Stimulated activated CD8-positive, alpha-beta memory T cell treated with anti-CD3 and anti-CD28 coated beads, Interleukin-7, amount 100 ng/mL, for 24 hours (primary cell): ENCODE measurements around the gene NBEA.
"Not testable (repeated sequence)": the region's sequence is repeated elsewhere in the genome, so short reads cannot be mapped to it uniquely, and the experiment has no call there.

Source experiments
- DNase-seq: peaks from one replicate; pipeline ENCODE4 v3.0.0-alpha.2; 2020; ENCODE audit warnings: low read depth

The NBEA gene

GRCh38 chr13:35388441-35389355, 446.6 kb downstream of the NBEA start:
- no peak for DNase-seq

- no peak for DNase-seq
Observed at GRCh38 chr13:35389535-35389934, 447.5 kb downstream of the NBEA start.

DNA sequence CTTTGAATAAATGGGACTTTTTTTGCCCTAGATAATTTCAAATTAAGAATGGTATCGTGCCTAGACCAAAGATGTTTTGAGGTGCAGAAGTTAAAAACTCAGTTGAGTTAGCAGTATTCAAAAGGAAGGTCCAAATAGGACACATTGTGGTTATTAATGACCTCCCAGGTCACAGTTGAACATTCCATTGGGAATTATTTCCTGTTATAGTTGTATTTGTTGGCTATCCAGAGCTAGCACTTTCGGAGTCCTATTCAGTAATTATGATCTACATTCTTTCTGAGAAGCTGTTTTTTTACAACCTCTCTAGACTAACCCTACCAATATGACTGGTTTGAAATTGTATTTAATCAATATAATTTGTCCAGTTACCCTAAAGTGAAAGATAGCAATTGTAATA, 450.7 kb downstream of the NBEA start:
- DNase-seq, result no peak

DNA sequence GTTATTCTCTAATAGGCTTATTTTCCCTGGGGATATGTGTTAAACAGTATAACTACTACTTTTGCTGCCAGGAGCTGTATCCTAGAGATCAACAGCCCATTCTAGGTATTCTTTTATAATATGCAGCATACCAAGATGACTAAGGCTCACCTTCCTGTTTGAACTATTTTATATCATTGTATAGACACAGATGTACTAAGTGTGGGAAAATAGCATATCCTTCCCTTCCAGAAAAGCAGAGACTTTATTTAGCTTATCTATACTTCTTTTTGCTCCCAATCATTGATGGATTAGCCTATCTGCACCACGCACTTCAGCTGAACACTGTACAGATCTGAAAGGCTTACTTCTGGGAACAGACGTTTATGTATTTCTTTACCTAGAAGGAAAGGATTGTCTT, 451.8 kb downstream of the NBEA start:
- DNase-seq, result no peak

- DNase-seq, result not testable (repeated sequence)
Observed at GRCh38 chr13:35408285-35408684, 466.2 kb downstream of the NBEA start.

DNA sequence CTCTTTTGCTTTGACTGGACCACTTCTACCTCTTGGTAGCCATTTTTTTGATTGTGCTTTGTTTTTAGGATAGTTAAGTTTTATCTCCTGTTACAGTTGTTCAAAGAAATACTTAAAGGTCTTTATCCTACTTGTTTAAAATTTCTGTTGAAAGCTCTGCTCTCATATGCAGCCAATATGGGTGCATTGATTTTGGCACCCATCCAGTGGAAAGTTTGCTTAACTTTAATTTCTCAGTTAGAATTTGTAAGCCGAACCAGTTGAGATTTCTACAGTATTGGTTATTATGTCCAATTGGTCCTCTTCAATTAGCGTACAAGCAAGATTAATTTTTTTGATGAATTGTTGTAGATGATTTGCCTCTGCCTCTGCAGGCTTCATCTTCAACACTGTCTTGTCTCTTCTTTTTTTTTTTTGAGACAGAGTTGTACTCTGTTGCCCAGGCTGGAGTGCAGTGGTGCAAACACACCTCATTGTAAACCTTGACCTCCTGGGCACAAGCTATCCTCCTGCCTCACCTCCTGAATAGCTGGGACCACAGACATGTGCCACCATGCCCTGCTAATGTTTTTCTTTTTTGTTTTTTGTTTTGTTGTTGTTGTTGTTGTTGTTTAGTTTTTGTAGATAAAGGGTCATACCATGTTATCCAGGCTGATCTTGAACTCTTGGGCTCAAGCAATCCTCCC, 469.1 kb downstream of the NBEA start:
- no peak for DNase-seq

DNA sequence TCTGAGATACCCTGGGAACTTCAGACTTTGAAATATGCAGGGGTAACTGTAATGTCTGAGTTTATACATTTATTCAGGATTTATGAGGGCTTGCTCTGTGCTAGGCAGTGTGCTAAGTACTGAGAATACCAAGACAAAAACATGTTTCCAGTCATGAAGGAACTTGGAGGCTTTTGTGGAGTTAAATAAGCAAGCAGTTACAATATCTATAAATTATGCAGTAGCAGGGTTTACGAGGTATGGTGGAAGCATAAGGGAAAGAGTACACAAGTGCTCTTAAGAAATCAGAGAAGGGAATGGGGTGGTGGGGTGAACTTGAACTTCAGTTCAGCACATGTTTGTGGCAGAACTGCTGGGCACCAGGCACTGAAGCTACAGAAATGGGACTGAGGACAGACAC, 506.4 kb downstream of the NBEA start:
- no peak for DNase-seq

DNA sequence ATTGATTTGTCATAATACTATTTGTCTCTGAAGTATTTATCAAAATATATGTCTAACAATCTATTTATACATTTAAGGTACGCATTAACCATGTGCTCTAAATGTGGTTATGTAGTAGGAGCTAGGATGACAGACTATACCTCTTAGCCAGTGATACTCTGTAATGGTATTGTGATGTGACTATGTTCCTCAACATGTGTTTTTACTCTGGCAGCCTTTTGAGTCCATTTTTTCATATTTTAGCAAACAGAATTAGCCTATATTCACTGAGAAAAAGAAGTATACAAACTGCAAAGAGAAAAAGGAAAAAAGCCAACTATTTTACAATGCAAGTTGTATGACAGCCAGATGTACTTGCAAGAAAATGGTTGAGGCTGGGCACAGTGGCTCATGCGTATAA, 507.8 kb downstream of the NBEA start:
- no peak for DNase-seq

DNA sequence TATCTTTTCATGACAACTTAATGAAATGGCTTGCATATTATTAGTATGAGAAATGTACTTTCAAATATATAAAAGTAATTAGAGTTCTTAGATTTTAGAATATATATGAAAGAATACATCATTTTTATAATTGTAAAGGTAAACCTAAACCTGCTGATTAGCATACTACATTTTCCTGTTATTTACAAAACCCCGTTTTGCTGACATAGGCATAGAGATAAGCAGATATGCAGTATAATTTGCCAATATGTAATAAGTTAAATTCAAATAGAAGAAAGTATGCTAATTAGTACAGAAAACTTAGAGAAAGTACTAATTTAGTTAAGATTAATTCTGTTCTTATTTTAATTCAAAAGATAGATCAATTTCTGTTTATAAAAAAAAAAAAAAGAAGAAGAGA, 513.0 kb downstream of the NBEA start:
- no peak for DNase-seq

DNA sequence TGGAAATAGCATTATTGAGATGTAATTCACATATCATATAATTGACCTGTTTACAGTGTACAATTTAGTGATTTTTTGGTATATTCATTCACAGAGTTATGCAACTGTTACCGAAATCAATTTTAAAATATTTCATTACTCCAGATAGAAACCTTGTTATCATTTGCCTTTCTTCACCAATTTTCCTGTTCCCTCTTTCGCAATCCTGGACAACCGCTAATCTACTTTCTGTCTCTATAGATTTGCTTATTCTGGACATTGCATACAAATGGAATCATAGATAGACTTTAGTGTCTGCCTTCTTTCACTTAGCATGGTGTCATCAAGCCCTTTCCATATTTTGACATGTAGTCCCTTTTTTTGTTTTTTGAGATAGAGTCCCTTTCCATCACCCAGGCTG, 515.2 kb downstream of the NBEA start:
- no peak for DNase-seq

- no peak for DNase-seq
Observed at GRCh38 chr13:35460061-35460460, 518.0 kb downstream of the NBEA start.

DNA sequence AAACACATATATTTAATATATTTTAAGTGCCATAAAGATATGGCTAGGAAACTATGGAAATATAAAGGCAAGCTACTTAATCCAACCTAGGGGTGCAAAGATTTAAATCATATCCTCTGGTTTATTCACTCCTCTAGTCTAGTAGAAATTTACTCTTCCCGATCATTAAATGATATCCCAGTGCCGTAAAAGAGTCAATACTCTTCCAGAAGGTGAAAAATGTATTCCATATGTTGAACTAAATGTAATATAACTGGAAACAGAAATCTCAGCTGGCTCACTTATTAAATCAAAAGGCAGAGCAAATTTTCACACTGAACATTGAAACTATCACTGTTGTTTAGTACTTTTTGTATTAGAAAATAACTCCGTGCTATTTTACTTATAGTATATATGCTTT, 523.3 kb downstream of the NBEA start:
- no peak for DNase-seq

DNA sequence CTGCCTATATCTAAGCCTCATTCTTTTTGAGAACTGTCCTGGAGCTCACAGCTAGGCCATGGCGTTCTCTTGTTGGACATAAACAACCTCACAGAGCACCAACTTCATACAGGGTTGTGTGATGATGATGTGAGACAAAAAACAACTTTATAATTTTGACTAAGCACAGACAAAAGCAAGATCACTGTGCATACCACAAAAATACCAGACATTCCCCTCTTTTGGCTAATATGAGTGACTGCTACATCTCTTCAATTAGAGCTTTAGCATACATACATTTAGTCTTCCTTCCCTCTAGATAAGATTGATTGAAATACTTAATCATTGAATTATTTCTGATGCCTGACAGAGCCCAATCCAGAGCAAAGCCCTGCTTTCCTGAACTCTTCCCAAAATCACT, 526.1 kb downstream of the NBEA start:
- DNase-seq, result no peak

- no peak for DNase-seq
Observed at GRCh38 chr13:35469806-35470525, 527.9 kb downstream of the NBEA start.

DNA sequence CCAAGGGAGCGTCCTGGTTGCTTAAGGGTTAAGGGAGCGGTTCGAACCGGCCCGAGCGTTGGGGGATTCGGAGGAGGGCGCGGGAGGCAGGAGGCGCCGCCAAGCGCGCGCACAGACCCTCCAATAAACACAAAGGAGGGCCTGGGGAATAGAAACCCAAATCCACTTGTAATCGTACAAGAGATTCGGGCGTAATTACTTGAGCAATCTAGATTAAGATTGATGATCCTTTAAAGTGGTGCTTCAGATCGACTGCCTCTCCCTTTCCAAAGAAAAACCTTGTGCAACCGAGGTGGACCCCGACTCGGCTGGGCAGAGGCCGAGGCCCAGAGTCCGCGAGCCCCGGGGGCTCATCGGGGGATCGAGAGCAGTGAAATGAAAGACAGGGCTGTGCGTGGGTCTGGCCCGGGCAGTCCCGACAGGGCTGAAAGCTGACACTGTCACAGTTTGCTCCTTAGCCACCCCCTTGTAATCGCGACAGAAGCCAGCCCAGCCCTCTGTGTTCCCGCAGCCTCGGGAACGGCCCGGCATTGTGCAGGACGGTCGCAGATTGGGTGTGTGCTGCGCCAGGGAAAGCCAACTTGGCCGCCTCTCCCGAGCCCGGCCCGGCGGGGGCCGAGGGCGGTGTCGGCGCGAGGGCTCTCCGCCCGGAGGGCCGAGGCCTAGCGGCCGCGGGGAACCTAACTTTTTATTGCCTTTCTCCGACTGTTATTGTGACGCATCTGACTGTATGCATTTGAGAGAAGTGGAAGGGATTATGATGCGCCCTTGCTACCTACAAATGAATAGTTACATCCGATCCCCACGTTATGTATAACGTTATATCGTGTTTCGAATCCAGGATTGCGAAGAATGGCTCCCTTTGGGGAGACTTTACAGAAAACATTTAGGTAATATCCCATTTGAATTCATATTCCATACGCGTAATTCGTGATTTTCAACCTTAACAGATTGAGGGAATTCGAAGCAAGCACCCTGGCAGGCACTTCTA, 528.9 kb downstream of the NBEA start:
- no peak for DNase-seq

DNA sequence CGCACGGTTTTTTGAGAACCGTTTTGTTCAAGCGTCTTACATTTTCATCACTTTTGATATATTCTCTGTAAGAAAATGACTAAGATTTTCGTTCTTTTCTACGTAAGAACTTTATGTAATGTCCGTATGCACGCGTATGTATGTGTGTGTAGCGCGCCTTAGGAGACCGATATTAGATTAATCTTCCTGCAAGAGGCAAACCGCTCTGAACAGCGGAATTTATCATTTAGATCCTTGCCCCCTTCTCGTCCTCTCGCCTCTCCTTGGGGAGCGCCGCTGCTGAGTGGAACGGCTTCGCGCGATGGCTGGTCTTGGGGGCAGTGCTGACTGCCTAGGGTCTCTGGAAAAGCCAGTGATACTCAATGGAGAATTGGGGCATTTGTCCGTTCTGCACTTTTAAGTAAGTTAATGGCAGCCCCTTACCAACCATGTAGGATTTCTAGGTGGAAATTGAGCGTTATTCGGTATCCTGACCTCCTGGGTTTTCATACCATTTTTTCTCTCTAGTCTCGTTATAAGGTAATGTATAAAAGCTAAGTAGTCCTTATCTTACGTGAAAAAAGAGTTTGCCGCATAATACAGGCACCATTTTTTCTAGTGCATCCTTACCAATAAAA, 529.7 kb downstream of the NBEA start:
- DNase-seq, result no peak

DNA sequence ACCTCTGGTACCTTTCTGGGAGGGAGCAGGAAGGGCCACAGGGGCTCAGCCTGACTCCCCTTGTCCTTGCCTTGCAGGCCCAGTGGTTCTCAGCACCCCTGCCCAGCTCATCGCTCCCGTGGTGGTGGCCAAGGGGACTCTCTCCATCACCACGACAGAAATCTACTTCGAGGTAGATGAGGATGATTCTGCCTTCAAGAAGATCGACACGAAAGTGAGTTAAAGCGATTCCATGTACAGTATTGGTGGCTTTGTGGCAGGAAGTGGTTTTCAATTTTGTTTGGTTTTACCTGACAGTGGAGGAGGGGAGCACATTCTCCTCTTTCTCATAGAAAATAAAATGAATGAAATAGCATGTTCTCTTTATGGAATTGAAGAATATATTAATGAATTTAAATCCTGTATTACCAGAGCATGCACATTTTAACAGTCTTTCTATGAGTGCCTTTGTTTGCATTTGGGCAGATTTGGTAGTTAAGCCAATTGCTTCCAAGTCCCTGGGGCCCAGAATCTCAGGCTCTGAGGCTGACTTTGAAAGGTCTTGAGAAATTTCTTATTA, 530.3 kb downstream of the NBEA start:
- no peak for DNase-seq

DNA sequence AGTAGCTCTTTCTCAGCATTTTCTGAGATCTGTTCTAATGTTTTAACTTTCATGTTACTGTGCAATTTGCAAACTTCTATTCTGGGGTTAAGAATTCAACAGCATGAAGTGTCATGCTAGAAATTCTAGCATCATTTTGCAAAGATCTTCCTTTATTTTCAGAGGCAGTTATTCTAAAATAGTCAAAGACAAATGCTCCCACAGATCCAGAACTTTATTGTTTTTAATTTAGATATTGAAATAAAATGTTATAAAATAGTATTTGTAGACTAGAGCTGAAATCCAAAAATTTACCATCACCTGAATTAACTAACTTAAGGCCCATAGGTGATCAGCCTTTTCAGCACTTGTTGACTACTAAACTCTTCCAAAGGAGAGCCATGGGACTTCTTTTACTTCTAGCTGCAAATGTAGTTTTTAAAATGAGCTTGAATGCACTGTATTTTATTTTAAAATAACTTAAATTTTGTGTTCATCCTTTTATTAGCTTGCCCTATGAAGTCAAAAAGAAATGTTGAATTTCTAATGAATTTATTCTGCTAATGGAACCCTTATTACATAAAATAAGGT, 531.2 kb downstream of the NBEA start:
- DNase-seq, result no peak

DNA sequence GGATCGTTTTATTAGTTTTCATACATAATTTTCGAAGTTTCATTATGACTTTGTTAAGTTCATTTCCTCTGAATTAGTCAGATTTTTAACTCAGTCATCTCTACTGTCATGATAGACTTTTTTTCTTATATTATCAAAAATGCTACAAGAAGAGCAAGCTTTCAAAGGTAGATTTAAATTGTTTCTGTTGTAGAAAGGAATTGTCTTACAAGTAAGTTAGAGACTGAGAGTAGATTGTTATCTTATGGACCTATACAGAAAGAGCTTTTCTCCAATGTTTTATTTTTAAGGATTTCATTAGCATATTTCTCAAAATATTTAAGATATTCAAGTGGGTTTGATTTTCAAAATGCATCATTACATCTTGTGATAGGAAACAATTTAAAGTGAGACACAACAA, 531.7 kb downstream of the NBEA start:
- DNase-seq, result no peak

DNA sequence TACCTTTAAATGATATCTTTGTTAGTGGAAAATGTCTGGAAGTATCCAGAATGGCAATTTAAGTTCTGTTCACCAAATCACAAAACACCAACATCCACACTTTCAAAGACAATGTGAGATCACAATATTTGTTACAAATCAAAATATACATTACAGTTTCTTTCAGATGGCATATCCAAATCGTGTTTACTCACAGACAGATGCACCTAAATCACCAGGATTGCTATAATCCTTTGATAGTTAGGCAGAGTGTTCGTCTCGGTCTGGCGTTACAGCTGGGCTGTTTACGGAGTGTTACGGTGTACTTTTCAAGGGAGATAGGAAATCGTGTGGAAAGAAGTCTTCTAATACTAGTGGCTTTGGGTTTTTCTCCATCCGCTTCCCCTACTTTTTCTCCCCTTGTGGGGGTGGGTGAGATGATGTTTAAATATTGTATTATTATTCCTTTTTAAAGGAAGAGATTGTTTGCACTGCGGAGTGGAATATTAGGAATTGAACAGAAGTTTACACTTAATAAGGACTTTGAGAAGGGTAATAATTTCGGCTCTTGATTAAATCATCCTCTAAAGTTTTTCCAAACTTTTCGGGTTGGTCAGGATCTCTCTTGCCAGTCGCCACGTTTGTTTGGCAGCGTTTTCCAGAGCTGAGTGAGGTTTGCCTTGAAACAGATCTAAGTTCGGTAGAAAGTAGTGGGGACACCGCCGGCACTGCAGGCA, 532.6 kb downstream of the NBEA start:
- DNase-seq, result no peak
